Activated naive CD8-positive, alpha-beta T cell treated with anti-CD3 and anti-CD28 coated beads, Interleukin-2, amount 10 ng/mL, durations not matched to agents 7 days and 5 days (primary cell): ENCODE results near the gene CLEC4E. TPM values are rescaled to one million over a fixed set of nuclear protein-coding genes. Genes with fewer than 3 reads are reported as not detected.
A peak's percentile ranks its signal among the peaks of the same experiment; 100 is the strongest.
"Not testable (repeated sequence)": the region's sequence is repeated elsewhere in the genome, so short reads cannot be mapped to it uniquely, and the experiment has no call there.

Source experiments
- ATAC-seq: fragments of 150-1000 bp; cut with Tn5 transposase; one replicate; pipeline ENCODE4 v1.10.0; 2021; ENCODE audit warnings: low read depth, moderate library complexity
- POLR2A ChIA-PET: fragments of 350-600 bp; sonication (Branson Sonifier 250); formaldehyde crosslinking; loops from one replicate; lab custom pipeline; 2021; ENCODE audit warnings: antibody characterized with exemption; lab: Charles Lee
- DNase-seq: peaks from one replicate; pipeline ENCODE4 v3.0.0; 2021
- H3K27ac Mint-ChIP-seq: one replicate; pipeline ENCODE4 v1.8.0; 2022; ENCODE audit warnings: mild to moderate bottlenecking, mixed read lengths
- H3K27me3 Mint-ChIP-seq: one replicate; pipeline ENCODE4 v1.8.0; 2022; ENCODE audit warnings: mild to moderate bottlenecking, moderate library complexity, mixed read lengths
- H3K36me3 Mint-ChIP-seq: one replicate; pipeline ENCODE4 v1.8.0; 2021; ENCODE audit warnings: mild to moderate bottlenecking, mixed read lengths
- H3K4me1 Mint-ChIP-seq: one replicate; pipeline ENCODE4 v1.8.0; 2021; ENCODE audit warnings: mixed read lengths
- H3K4me3 Mint-ChIP-seq: one replicate; pipeline ENCODE4 v1.8.0; 2022; ENCODE audit warnings: mild to moderate bottlenecking, moderate library complexity, mixed read lengths
- H3K9me3 Mint-ChIP-seq: one replicate; pipeline ENCODE4 v1.8.0; 2021; ENCODE audit warnings: mixed read lengths
- total RNA-seq, 2 experiments: library from RNA; stranded (reverse); gene quantifications; one replicate each; pipeline ENCODE4 v1.2.3, GENCODE V29; 2021

CLEC4E gene
- total RNA-seq, 2 experiments from 2014 or later: not detected

DNA sequence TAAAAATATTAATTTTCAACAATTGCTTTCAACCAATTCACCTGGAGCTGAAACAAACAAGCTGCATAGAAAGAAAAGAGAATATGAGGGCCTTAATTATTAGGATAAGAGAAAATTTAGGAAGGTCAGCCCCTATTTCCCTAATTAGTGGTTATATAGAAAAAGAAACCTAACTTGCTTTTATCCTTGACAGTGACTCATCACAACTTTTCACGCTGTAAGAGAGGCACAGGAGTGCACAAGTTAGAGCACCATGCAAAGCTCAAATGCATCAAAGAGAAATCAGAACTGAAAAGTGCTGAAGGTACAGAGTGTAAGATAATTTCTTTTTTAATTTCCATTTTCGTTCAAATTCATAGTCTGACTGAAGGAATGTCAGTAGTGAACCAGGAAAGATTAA lies 22.7 kb downstream of the CLEC4E start:
- Mint-ChIP-seq H3K4me3 (no peak overlapping the region), H3K27me3 (peaks cover 79% of the 10 kb centered on the region), H3K36me3 (no peaks in the 10 kb centered on the region), H3K4me1 (peaks cover 3% of the 10 kb centered on the region), H3K27ac (no peak overlapping the region), H3K9me3 (no peaks in the 10 kb centered on the region)
- DNase-seq (no peak), ATAC-seq (no peak)
- POLR2A ChIA-PET: no interaction called here

DNA sequence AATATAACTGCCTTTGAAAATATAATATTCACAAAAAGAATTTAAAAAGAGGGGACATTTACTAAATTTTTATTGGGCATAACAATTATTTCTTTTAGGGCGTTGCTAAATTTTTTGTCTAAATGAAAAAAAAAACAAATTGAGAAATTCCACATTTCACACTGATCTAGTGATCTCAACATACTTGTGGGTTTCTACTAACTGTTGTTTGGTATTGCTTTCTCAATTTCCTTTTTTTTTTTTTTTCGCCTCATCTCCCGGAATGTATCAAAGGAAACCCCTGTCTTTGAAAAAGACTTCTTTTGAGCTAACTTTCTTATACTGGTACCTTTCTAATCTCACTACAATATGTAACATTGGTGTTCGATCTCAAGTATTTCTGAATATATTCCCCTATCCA lies 27.4 kb downstream of the CLEC4E start, which contains the start of gene CLEC4D:
Gene CLEC4D, plus strand, starts transcription at position 248 of the 400 bp plus-strand sequence. CDS start 230 bp downstream, outside the sequence.
- no peaks in the 10 kb centered on the region for H3K36me3 Mint-ChIP-seq
- ATAC-seq (no peak), DNase-seq (no peak)
- no peak within 1 kb of the TSS for H3K4me3 Mint-ChIP-seq
- no peak within 1 kb of the TSS for H3K27ac Mint-ChIP-seq
- H3K4me1 Mint-ChIP-seq: peaks cover 5% of the 10 kb centered on the region
- POLR2A ChIA-PET: no interaction called here
- peaks cover 47% of the 10 kb centered on the region for H3K27me3 Mint-ChIP-seq
- H3K9me3 Mint-ChIP-seq: no peaks in the 10 kb centered on the region

DNA sequence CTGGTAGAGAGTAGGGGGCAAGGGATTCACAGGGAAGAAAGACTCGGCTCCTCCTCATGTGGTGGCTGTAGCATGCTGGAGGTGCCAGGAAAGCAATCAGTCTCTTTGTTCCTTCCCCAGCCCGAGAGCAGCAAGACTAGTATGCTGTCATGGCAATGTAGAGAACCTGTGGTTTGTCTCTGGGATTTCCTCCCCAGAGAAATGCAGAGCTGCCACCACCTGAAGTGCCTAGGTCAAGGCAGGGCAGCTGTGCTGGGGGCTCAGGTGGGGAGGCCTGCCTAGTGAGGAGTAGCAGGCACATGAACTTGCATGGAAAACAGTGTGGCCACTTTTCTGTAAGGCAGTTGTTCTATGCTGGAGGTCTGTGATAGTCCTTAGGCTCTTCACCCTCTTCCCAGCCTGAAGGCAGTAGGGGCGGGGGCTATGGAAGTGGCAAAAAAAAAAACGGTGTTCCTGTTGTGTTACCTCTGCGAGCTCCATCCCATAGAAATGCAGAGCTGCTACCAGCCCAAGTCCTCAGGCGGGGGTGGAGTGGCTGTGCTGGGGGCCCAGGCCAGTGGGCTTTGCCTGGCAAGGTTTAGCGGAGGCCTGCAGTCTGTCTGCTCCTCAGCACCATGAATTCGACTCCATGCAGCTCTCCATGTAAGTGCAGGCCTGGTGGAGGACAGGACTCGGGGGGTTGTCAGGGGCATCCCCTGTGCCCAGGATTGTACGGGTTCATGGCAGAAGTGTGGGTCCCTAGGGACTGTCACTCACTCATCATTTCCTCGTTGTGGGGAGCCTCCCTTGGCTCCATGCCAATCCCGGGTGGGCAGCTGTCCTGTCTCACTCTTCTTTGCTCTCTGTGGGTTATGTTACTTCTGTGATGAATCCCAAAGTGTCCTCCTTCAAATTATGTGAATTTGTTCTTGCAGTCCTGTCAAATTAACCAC lies 31.5 kb downstream of the CLEC4E start:
- no peak for DNase-seq
- Mint-ChIP-seq H3K9me3 (no peaks in the 10 kb centered on the region), H3K27me3 (peaks cover 38% of the 10 kb centered on the region), H3K4me3 (no peak overlapping the region), H3K36me3 (peaks cover 4% of the 10 kb centered on the region), H3K27ac (no peak overlapping the region), H3K4me1 (peaks cover 5% of the 10 kb centered on the region)
- ATAC-seq: no peak
- POLR2A ChIA-PET: no interaction called here

DNA sequence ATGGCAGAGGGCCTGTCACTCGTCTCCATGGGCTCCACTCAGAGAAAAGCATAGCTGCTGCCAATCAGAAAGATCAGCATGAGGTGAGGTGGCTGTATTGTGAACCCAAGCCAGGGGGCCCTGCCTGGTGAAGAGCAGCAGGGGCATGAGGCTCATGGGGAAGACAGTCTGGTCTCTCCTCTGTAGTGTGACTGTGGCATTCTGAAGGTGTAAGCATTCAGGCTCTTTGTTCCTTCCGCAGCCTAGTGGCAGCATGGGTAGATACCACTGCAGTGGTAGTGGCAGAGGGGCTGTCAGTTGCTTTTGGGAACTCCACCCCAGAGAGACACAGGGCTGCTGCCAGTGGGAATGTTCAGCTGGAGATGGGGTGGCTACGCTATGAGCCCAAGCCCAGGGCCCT lies 32.5 kb downstream of the CLEC4E start:
- Mint-ChIP-seq H3K9me3 (no peaks in the 10 kb centered on the region), H3K4me1 (peaks cover 2% of the 10 kb centered on the region), H3K27me3 (peaks cover 32% of the 10 kb centered on the region), H3K36me3 (peaks cover 4% of the 10 kb centered on the region), H3K27ac (no peak overlapping the region), H3K4me3 (no peak overlapping the region)
- POLR2A ChIA-PET: no interaction called here
- DNase-seq: no peak
- ATAC-seq: no peak

DNA sequence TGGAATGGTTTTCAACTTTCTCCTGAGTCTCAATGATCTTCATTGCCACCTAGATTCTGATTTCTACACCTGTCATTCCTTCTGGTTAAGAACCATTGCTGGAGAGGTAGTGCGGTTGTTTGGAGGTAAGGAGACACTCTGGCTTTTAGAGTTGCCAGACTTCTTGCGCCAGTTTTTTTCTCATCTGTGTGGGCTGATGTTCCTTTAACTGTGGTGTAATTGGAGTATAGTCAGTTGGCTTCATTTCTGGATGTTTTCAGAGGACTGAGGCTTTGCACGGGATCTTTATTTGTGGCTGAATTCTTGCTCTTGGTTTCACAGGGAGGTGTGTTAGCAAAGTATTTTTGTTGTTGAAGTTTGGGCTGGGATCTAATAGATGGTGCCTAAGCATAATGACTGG lies 33.1 kb downstream of the CLEC4E start:
- ATAC-seq (no peak), DNase-seq (no peak)
- H3K27ac Mint-ChIP-seq: no peak overlapping the region
- H3K4me1 Mint-ChIP-seq: peaks cover 2% of the 10 kb centered on the region
- H3K4me3 Mint-ChIP-seq: no peak overlapping the region
- H3K36me3 Mint-ChIP-seq: peaks cover 4% of the 10 kb centered on the region
- H3K9me3 Mint-ChIP-seq: no peaks in the 10 kb centered on the region
- POLR2A ChIA-PET: no interaction called here
- peaks cover 28% of the 10 kb centered on the region for H3K27me3 Mint-ChIP-seq

DNA sequence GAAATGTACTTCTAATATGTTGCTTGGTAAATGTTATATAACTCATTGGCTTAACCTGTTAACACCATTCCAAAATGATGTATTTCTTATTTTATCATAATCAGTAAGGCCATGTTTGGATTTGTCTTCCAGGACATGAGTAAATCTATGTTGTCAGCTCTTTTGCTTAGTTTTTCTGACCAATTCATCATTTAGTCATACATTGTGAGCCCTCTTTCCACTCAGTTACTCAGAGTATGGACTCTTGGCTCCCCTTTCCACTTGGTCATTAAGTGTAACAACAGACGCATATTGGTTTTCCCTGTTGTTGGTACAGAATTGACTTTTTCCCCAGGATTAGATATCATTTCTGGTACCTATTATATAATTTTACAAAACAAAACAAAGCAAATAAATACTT lies 36.4 kb downstream of the CLEC4E start:
- Mint-ChIP-seq H3K27me3 (peaks cover 26% of the 10 kb centered on the region), H3K27ac (no peak overlapping the region)

DNA sequence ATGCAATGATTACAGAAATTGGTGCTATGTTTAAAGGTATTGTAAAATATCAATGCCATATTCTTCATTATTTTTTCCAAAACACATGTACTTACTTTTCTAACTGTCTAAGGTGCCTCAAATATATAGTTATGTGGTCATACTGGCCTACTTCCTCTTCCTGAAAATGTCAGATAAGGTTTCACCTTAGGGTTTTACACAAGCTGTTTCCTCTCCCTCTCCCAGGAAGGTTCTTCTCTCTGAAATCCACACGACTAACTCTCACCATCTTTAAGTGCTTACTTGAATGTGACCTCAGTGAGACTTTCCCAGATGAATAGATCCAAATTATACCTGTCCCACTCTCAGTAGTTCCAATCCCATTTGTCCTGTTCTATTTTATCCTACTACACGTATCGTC lies 39.0 kb downstream of the CLEC4E start:
- H3K9me3 Mint-ChIP-seq: no peaks in the 10 kb centered on the region
- peak overlapping the region; percentile 46 for H3K4me3 Mint-ChIP-seq
- H3K27ac Mint-ChIP-seq: peak overlapping the region; percentile 71
- DNase-seq (no peak), ATAC-seq (no peak)
- POLR2A ChIA-PET: interaction anchor here (0.9 kb wide), 1 partner anchor 9 kb away, joined by 3 read pairs; no protein-coding TSS in a partner anchor
- peaks cover 29% of the 10 kb centered on the region for H3K27me3 Mint-ChIP-seq
- peaks cover 6% of the 10 kb centered on the region for H3K36me3 Mint-ChIP-seq
- peaks cover 19% of the 10 kb centered on the region for H3K4me1 Mint-ChIP-seq

More for the DNA sequence above, 36.4 kb downstream of the CLEC4E start:
- no peak overlapping the region for H3K4me3 Mint-ChIP-seq
- H3K36me3 Mint-ChIP-seq: peaks cover 4% of the 10 kb centered on the region
- no peaks in the 10 kb centered on the region for H3K9me3 Mint-ChIP-seq
- ATAC-seq (no peak), DNase-seq (no peak)
- H3K4me1 Mint-ChIP-seq: peaks cover 17% of the 10 kb centered on the region
- POLR2A ChIA-PET: no interaction called here

DNA sequence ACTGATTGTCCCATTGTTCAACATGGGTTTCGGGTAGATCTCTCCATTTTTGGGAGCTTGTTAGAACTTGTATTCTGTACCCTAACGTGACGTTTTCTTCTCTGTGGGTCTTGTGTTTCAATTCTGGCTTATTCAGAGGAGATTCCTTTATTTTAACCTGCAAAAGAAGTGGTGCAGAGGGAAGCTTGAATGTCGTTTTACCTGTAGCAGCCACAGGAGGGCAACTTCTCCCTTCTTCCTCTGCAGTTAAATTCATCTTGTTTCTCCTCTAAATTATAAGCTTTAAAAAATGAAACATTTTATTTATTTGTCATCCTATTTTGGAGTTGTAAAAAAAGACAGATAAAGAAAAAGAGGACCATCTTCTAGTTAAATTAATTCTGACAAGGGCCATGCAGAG lies 41.1 kb downstream of the CLEC4E start:
- H3K27me3 Mint-ChIP-seq: peaks cover 29% of the 10 kb centered on the region
- ATAC-seq: no peak
- H3K9me3 Mint-ChIP-seq: no peaks in the 10 kb centered on the region
- peaks cover 29% of the 10 kb centered on the region for H3K4me1 Mint-ChIP-seq
- no peak overlapping the region for H3K4me3 Mint-ChIP-seq
- H3K27ac Mint-ChIP-seq: no peak overlapping the region
- H3K36me3 Mint-ChIP-seq: peaks cover 9% of the 10 kb centered on the region
- no peak for DNase-seq
- POLR2A ChIA-PET: no interaction called here

DNA sequence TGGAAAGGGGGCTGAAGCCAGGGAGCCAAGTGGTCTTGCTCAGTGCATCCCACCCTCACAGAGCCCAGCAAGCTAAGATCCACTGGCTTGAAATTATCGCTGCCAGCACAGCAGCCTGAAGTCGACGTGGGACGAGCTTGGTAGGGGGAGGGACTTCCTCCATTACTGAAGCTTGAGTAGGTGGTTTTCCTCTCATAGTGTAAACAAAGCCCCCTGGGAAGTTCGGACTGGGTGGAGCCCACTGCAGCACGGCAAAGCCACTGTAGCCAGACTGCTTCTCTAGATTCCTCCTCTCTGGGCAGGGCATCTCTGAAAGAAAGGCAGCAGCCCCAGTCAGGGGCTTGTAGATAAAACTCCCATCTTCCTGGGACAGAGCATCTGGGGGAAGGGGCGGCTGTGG lies 44.6 kb downstream of the CLEC4E start:
- not testable (repeated sequence) for ATAC-seq, H3K4me3 Mint-ChIP-seq, H3K27ac Mint-ChIP-seq, DNase-seq, H3K9me3 Mint-ChIP-seq
- peaks cover 30% of the 10 kb centered on the region for H3K27me3 Mint-ChIP-seq
- H3K4me1 Mint-ChIP-seq: peaks cover 48% of the 10 kb centered on the region
- H3K36me3 Mint-ChIP-seq: peaks cover 13% of the 10 kb centered on the region
- POLR2A ChIA-PET: interaction anchor here (1.0 kb wide), 1 partner anchor 13 kb away, joined by 3 read pairs; no protein-coding TSS in a partner anchor

DNA sequence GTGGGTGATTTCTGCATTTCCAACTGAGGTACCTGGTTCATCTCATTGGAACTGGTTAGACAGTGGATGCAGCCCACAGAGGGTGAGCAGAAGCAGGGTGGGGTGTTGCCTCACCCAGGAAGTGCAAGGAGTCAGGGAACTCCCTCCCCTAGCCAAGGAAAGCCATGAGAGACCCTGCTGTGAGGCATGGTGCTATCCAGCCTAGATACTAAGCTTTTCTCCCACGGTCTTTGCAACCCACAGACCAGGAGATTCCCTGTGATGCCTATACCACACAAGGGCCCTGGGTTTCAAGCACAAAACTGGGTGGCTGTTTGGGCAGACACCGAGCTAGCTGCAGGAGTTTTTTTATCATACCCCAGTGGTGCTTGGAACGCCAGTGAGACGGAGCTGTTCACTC lies 45.0 kb downstream of the CLEC4E start:
- not testable (repeated sequence) for H3K4me3 Mint-ChIP-seq, H3K27ac Mint-ChIP-seq, ATAC-seq, H3K9me3 Mint-ChIP-seq, DNase-seq
- peaks cover 13% of the 10 kb centered on the region for H3K36me3 Mint-ChIP-seq
- POLR2A ChIA-PET: interaction anchor here (1.0 kb wide), 1 partner anchor 13 kb away, joined by 3 read pairs; no protein-coding TSS in a partner anchor
- H3K27me3 Mint-ChIP-seq: peaks cover 30% of the 10 kb centered on the region
- H3K4me1 Mint-ChIP-seq: peaks cover 48% of the 10 kb centered on the region

DNA sequence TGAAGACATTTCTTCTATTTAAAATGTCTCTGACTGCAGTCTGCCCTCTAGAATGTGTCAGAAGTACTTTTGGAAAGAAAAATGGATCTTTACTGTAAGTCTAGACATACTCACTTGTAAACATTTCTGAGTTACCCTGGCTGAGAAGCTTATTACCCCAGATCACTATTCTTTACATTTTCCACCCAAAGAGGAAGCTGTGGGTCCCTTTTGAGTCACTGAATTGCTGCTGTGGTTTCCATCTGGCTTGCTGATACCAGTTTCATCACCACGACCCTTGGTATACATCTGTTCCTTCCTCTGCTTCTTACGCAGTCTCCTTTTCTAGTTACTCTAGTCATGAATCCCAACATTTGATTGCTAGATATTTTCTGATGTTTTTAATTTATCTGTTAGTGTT lies 47.6 kb downstream of the CLEC4E start:
- peaks cover 23% of the 10 kb centered on the region for H3K27me3 Mint-ChIP-seq
- peaks cover 7% of the 10 kb centered on the region for H3K9me3 Mint-ChIP-seq
- peaks cover 22% of the 10 kb centered on the region for H3K36me3 Mint-ChIP-seq
- DNase-seq: no peak
- POLR2A ChIA-PET: interaction anchor here (1.6 to 1.7 kb wide), 2 partner anchors 9 to 10 kb away, joined by 3 to 15 read pairs; no protein-coding TSS in a partner anchor
- peak overlapping the region; percentile 86 for H3K27ac Mint-ChIP-seq
- peak; percentile 96 for ATAC-seq
- peak overlapping the region; percentile 62 for H3K4me3 Mint-ChIP-seq
- peaks cover 38% of the 10 kb centered on the region for H3K4me1 Mint-ChIP-seq

DNA sequence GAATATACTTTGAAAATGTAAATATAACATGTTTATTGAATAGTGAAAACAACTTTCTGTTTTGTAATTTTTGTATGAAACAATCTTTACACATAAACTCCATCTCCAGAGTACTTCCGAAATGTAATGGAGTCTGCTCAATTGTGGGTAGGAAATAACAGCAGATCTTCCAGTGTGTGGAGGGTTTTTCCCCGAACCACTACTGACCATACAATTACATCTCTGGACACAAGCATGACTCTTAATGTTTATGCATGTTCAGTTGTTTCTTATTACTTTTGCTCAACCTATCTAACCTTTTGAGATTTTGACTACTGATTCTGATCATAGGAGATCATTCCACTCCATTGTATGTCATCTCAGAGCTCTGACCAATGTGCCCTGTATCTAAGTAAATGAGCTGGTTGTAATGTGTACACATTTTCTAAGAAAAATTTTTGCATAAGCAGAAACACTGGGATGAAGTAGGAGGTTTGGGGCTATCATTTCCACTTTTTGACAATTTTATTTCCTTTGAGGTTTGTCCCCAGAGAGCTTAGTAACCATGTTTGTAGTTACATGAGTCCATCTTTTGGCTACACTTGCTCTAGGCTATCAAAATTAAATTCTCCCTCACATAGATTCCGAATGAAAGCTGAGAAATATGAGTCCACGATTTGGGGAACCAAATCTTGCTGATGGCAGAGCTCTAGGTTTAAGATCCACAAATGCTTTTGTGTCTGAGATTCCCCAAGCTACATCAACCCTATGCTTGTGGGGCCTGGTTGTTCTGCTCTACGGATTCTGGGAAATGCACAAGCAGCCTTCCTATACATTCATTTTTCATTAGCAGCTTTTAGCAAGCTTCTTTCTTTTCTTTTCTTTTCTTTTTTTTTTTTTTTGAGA lies 48.8 kb downstream of the CLEC4E start:
- peaks cover 38% of the 10 kb centered on the region for H3K4me1 Mint-ChIP-seq
- peak overlapping the region; percentile 86 for H3K27ac Mint-ChIP-seq
- peaks cover 20% of the 10 kb centered on the region for H3K36me3 Mint-ChIP-seq
- ATAC-seq (no peak), DNase-seq (no peak)
- peaks cover 11% of the 10 kb centered on the region for H3K9me3 Mint-ChIP-seq
- POLR2A ChIA-PET: interaction anchor here (0.7 to 1.7 kb wide), 3 partner anchors 9 to 27 kb away, joined by 3 to 15 read pairs (median 5); no protein-coding TSS in a partner anchor
- H3K27me3 Mint-ChIP-seq: peaks cover 20% of the 10 kb centered on the region
- H3K4me3 Mint-ChIP-seq: peak overlapping the region; percentile 62
